Vagina (tissue), 2 donors: ENCODE data around the gene NBL1.

Source experiments
- CTCF ChIP-seq, 3 experiments: fragments of 450-650 bp in 2 of 3; fragments of 200-600 bp in 1 of 3; sonication (generic) in 1 of 3; IDR thresholded peaks; one replicate each; pipeline ENCODE4 v1.5.1; 2017 to 2019; ENCODE audit warnings: antibody characterized with exemption in 3 of 3, mild to moderate bottlenecking in 2 of 3, moderate library complexity in 2 of 3
- POLR2A ChIP-seq, 2 donors: fragments of 450-650 bp; IDR thresholded peaks; one replicate each; pipeline ENCODE4 v1.6.1; 2017; ENCODE audit warnings: antibody characterized with exemption in 2 of 2, mild to moderate bottlenecking in 2 of 2, moderate library complexity in 2 of 2

- TF ChIP-seq POLR2A (IDR thresholded peaks at IDR 0.05), result no peak
- TF ChIP-seq CTCF (IDR thresholded peaks at IDR 0.05), result no peak
Observed at GRCh38 chr1:19605967-19606366, 38.1 kb upstream of the NBL1 start.
